HG03135 (cell line): Measurements from ENCODE around the gene NPBWR2.
"Not testable (repeated sequence)": the region's sequence is repeated elsewhere in the genome, so short reads cannot be mapped to it uniquely, and the experiment has no call there.

ENCODE experiments used
- ATAC-seq: cut with Tn5 transposase; IDR thresholded peaks from one replicate; pipeline ENCODE4 v1.9.1; 2021; ENCODE audit warnings: mild to moderate bottlenecking, moderate library complexity; ENCODE audit not compliant: unreplicated experiment

Gene NPBWR2

GRCh38 chr20:64119681-64120341 lies 12.4 kb upstream of the NPBWR2 start:
- ATAC-seq, result no peak

DNA sequence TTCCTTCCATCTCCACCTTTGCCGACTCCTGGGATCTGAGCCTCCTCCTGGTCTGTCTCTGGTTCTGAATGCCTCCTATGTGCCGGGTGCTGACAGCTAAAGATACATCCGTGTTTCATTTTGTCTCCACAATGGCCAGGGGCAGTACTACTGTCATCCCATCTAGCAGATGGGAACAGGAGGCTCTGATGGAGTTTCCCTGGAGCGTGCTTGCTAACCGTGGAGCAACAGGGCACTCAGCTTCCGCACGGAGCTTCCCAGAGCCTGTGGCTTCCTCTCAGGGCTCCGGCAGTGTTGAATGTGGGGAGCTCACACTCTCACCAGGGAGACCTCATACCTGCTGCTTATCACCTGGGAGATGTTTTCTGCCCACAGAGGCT lies 11.9 kb upstream of the NPBWR2 start:
- ATAC-seq, result no peak

DNA sequence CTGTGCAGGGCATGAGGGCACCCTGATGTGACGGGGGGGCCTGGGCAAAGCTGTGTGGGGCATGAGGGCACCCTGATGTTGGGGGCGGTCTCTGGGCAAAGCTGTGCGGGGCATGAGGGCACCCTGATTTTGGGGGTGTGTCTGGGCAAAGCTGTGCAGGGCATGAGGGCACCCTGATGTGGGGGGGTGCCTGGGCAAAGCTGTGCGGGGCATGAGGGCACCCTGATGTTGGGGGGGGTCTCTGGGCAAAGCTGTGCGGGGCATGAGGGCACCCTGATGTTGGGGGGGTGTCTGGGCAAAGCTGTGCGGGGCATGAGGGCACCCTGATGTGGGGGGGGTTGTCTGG lies 10.0 kb upstream of the NPBWR2 start:
- ATAC-seq, result not testable (repeated sequence)

DNA sequence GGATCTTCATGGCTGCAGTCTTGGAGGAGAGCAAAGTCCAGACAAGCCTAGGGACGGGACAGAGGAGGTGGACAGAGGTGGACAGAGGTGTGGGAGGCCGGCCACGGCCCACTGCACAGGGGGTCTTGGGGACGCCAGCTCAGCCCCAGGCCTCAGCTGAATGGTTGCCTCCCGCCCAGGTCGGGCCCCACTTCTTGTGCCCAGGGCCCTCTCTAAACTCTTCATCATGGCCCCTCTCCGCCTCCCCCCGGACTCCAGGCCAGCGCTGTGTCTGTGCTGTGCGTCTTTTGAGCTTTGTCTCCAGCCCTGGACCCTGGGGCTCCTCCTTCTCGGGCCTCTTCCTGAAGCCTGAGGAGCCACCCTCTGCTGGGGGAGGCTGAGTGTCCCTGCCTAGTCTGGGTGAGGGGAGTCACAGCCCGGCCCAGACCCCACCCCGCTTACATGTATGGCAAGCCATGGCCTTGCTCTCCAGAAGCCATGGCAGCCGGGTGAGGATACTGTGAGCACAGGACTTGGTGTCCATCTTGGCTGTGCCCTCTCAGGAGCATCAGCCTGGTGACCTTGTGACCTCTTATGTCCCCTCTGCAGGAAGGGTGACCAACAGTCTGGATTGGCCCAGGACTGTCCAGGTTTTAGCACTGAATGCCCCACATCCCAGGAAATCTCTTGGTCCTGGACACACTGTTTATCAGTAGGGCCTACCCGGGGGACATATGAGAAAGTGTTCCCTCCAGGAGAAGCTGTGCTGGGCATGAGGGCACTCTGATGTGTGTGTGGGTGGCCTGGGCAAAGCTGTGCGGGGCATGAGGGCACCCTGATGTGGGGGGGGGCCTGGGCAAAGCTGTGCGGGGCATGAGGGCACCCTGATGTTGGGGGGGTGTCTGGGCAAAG lies 9.4 kb upstream of the NPBWR2 start:
- ATAC-seq, result no peak

- no peak for ATAC-seq
Measured at GRCh38 chr20:64116016-64116415, 8.7 kb upstream of the NPBWR2 start.

GRCh38 chr20:64115171-64115911 lies 8.0 kb upstream of the NPBWR2 start:
- no peak for ATAC-seq

DNA sequence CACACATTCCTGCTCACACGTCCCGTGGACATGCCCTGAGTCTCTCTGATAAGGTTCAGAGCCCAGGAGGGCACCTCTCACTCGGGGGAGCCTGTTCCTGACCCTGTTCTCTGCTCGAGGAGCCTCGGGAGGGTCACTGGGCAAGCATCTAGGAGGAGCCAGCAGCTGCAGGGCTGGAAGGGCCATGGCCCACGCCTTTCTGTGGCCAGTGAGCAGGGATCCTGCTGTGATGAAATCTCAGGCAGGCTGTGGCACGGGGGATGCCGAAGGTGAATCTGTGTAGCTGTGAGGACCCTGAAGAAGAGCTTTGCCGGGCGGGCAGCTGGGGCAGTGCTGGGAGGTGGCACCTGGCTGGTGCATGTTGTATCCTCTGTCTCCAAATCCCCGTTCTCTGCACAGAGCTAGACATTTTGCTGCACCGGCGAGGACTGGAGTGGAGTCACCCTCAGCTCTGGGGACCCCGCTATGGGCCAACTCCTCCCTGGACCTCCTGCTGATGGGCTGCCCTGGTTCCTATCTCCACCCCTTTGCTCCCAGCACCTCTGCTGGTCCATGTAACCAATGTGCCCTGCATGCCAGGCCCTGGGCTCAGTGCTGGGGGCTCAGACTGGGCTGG lies 7.1 kb upstream of the NPBWR2 start:
- no peak for ATAC-seq

DNA sequence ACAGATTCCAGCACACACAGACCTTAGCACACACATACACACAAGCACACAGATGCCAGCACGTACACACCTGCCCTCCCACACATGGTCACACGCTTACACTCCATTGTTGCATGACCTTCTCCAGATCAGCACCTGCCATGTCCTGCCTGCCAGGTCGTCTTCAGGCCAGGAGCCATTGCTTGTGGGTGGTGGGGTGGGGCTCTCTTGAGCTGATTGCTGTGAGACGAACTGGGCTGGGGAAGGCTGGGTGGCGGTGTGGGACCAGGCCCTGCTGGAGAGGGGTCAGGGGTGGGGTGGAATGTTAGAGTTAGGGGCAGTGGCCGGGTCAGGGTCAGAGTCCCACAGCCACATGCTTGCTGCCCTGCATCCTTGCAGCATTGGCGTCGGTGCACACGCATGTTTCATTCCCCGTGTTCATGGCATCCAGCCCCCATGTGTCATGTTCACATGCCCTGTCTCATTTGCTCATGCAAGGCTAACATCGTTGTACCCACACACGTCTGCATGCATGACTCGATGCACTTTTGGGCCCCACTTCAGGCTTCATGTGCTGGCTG lies 6.5 kb upstream of the NPBWR2 start:
- no peak for ATAC-seq

- no peak for ATAC-seq
Measured at GRCh38 chr20:64113444-64113775, 6.0 kb upstream of the NPBWR2 start.

GRCh38 chr20:64112691-64113443 lies 5.5 kb upstream of the NPBWR2 start:
- ATAC-seq, result no peak

GRCh38 chr20:64111841-64112641 lies 4.7 kb upstream of the NPBWR2 start:
- ATAC-seq, result no peak

GRCh38 chr20:64110411-64111068 lies 3.2 kb upstream of the NPBWR2 start:
- no peak for ATAC-seq

- no peak for ATAC-seq
Measured at GRCh38 chr20:64109831-64110391, 2.5 kb upstream of the NPBWR2 start.

- no peak for ATAC-seq
Measured at GRCh38 chr20:64108731-64109681, 1.6 kb upstream of the NPBWR2 start.

DNA sequence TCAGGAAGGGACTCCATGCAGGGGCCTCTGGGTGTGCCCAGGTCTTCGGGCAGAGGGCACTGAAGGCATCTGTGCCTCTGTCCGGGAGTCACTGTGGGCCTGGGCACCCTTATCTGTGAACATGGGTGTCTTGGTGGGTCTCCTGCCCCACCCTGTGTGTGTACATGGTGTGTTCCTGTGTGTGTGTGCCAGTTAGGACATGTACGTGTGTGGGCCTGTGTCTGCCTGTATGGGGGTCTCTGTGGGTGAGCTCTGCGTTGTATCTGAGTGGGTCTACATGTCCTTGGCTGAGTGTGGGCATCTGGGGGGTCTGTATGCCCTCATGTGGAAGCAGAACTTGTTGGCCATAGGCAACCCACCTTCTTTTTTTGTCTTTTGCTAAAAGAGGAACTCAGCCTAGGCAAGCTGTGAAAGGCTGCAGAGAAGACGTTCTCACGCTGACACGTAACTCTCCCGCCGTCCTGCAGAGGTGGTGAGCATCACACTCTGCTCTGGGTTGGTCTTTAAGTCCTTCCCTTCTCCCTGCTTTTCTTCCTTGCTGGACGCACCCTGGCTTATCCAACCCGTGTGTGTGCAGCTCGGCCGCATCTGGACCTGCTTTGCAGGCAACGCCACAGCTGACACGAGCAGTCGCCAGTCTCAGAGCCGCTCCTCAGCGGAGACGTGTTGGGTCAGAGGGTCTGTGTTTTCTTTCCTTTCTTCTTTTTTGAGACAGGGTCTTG lies 532 bp upstream of the NPBWR2 start:
- no peak for ATAC-seq

DNA sequence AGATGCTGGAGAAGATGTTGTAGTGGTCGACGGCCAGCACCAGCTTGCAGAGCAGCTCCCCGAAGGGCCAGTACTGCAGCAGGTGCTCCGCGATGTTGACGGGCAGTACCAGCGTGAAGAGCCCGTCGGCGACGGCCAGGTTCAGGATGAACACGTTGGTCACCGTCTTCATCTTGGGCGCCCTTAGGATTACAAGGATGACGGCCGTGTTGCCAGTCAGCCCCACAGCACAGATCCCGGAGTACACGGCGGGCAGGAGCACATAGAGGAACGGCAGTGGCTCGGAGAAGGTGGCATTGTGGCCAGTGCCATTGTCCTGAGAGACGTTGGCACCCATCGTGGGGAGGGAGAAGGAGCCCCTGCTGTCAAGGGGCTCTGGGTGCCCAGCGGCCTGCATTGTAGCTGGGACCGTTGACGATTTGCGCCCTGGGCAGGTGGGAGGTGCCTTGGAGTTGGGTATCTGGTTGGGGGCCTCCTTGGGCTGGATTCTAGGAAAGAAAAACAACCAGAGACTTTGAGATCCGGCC lies 867 bp downstream of the NPBWR2 start:
- no peak for ATAC-seq
